HG02571 (cell line): ENCODE measurements around the gene TCF7L2.
"Not testable (repeated sequence)": the region's sequence is repeated elsewhere in the genome, so short reads cannot be mapped to it uniquely, and the experiment has no call there.

Experiments used
- ATAC-seq: cut with Tn5 transposase; IDR thresholded peaks from one replicate; pipeline ENCODE4 v1.9.1; 2021; ENCODE audit warnings: mild to moderate bottlenecking, moderate library complexity; ENCODE audit not compliant: unreplicated experiment

TCF7L2 gene

GRCh38 chr10:113087165-113088029 lies 137.3 kb downstream of the TCF7L2 start:
- no peak for ATAC-seq

GRCh38 chr10:113088194-113088593 lies 138.1 kb downstream of the TCF7L2 start:
- ATAC-seq: no peak

GRCh38 chr10:113089551-113089950 lies 139.5 kb downstream of the TCF7L2 start:
- no peak for ATAC-seq

- no peak for ATAC-seq
Measured at GRCh38 chr10:113091920-113092319, 141.9 kb downstream of the TCF7L2 start.

- no peak for ATAC-seq
Measured at GRCh38 chr10:113093188-113094113, 143.4 kb downstream of the TCF7L2 start.

- ATAC-seq: no peak
Measured at GRCh38 chr10:113094114-113094486, 144.1 kb downstream of the TCF7L2 start.

- no peak for ATAC-seq
Measured at GRCh38 chr10:113095419-113096127, 145.5 kb downstream of the TCF7L2 start.

- ATAC-seq: no peak
Measured at GRCh38 chr10:113096128-113096996, 146.3 kb downstream of the TCF7L2 start.

- ATAC-seq: no peak
Measured at GRCh38 chr10:113097036-113097435, 147.0 kb downstream of the TCF7L2 start.

- no peak for ATAC-seq
Measured at GRCh38 chr10:113099431-113100183, 149.6 kb downstream of the TCF7L2 start.

GRCh38 chr10:113100281-113100680 lies 150.2 kb downstream of the TCF7L2 start:
- ATAC-seq: no peak

GRCh38 chr10:113103131-113103840 lies 153.2 kb downstream of the TCF7L2 start:
- no peak for ATAC-seq

- ATAC-seq: no peak
Measured at GRCh38 chr10:113104047-113104446, 154.0 kb downstream of the TCF7L2 start.

GRCh38 chr10:113108194-113108835 lies 158.3 kb downstream of the TCF7L2 start:
- ATAC-seq: no peak

GRCh38 chr10:113108948-113109347 lies 158.9 kb downstream of the TCF7L2 start:
- ATAC-seq: no peak

GRCh38 chr10:113109482-113109881 lies 159.4 kb downstream of the TCF7L2 start:
- not testable (repeated sequence) for ATAC-seq

GRCh38 chr10:113111260-113111659 lies 161.2 kb downstream of the TCF7L2 start:
- no peak for ATAC-seq
